ENCODE data around the gene HORMAD1. TPM values are rescaled to one million over a fixed set of nuclear protein-coding genes. Genes with fewer than 3 reads are reported as not detected.

Gene HORMAD1
- total RNA-seq, 2 experiments from 2014 or later = not detected

Other genes starting within 250 kb of the HORMAD1 start
- 10 to 100 TPM; 43.3 to 44.5 TPM for gene TARS2, start 233.5 kb downstream of the HORMAD1 start, total RNA-seq
- under 1 TPM; 0.74 to 0.81 TPM for gene ECM1, start 212.8 kb downstream of the HORMAD1 start, total RNA-seq
- gene FALEC, start 205.1 kb downstream of the HORMAD1 start, total RNA-seq = not detected
- under 1 TPM; 0.11 to 0.20 TPM for gene ADAMTSL4, start 171.5 kb downstream of the HORMAD1 start, total RNA-seq
- 100 to 1,000 TPM; 207 TPM for gene MCL1, start 141.3 kb downstream of the HORMAD1 start, total RNA-seq
- gene ENSA, start 91.3 kb downstream of the HORMAD1 start, total RNA-seq = 100 to 1,000 TPM; 177 to 182 TPM
- 10 to 100 TPM; 15.8 to 16.9 TPM for gene GOLPH3L, start 23.7 kb downstream of the HORMAD1 start, total RNA-seq
- gene CTSS, start 44.9 kb upstream of the HORMAD1 start, total RNA-seq = 10 to 100 TPM; 36.7 to 38.4 TPM
- 1 to 10 TPM; 2.9 to 3.6 TPM for gene CTSK, start 87.4 kb upstream of the HORMAD1 start, total RNA-seq
- 10 to 100 TPM; 42.3 to 43.0 TPM for gene ARNT, start 155.7 kb upstream of the HORMAD1 start, total RNA-seq
- not detected for gene CTXND2, start 166.2 kb upstream of the HORMAD1 start, total RNA-seq
- 10 to 100 TPM; 45.1 to 52.3 TPM for gene SETDB1, start 205.5 kb upstream of the HORMAD1 start, total RNA-seq

All from activated CD8-positive, alpha-beta T cell treated with anti-CD3 and anti-CD28 coated beads for 36 hours (primary cell).